HG03064 (cell line): ENCODE measurements around the gene PCDHA11.
"Not testable (repeated sequence)": the region's sequence is repeated elsewhere in the genome, so short reads cannot be mapped to it uniquely, and the experiment has no call there.

Experiments used
- ATAC-seq: cut with Tn5 transposase; IDR thresholded peaks from one replicate; pipeline ENCODE4 v1.9.1; 2021; ENCODE audit warnings: low read depth; ENCODE audit not compliant: unreplicated experiment

Gene PCDHA11

DNA sequence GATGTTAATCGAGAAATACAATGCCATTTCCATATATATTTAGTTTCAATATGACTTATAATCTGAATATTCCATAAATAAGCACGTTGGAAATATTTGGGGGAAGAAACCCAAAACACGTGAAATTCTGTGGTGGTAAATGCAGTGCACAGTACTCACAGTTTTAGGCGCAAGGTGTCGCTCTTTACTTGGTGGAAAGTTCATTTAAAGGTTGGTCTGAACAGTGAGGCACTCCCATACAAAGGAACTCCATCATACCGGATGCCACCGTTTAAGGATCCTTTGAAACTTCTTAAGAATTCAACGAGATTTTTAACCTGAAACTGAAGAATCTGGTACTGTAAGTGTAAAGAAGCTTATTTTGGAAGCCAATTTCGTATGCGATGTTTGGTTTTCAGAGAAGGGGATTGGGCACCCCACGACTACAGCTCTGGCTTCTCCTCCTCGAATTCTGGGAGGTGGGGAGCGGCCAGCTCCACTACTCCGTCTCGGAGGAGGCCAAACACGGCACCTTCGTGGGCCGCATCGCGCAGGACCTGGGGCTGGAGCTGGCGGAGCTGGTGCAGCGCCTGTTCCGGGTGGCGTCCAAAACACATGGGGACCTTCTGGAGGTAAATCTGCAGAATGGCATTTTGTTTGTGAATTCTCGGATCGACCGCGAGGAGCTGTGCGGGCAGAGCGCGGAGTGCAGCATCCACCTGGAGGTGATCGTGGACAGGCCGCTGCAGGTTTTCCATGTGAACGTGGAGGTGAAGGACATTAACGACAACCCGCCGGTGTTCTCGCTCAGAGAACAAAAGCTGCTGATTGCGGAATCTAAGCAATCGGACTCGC is at the start of gene PCDHA11:
Gene PCDHA11 (plus strand): TSS at position 237 of the 834 bp plus-strand sequence. CDS start 147 bp downstream, at position 384.
- no peak for ATAC-seq

GRCh38 chr5:140821375-140822280 is 47.1 kb upstream of the PCDHA11 start, which contains the start of gene PCDHA5:
PCDHA5 (plus strand) TSS chr5:140821613.
- no peak for ATAC-seq

GRCh38 chr5:140822281-140822629 is 46.5 kb upstream of the PCDHA11 start:
- no peak for ATAC-seq

- ATAC-seq, result not testable (repeated sequence)
Measured at GRCh38 chr5:140822969-140823368, 45.8 kb upstream of the PCDHA11 start.

DNA sequence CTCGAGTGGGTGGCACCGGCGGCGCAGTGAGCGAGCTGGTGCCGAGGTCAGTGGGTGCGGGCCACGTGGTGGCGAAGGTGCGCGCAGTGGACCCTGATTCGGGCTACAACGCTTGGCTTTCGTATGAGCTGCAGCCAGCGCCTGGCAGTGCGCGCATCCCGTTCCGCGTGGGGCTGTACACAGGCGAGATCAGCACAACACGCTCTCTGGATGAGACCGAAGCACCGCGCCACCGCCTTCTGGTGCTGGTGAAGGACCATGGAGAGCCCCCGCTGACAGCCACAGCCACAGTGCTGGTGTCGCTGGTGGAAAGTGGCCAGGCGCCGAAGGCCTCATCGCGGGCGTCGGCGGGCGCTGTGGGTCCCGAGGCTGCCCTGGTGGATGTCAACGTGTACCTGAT is 45.3 kb upstream of the PCDHA11 start:
- ATAC-seq, result no peak

GRCh38 chr5:140827704-140828361 is 40.9 kb upstream of the PCDHA11 start, which contains the start of gene PCDHA6:
PCDHA6 (plus strand) TSS chr5:140827960; CDS start chr5:140828092, 132 bp downstream.
- no peak for ATAC-seq

GRCh38 chr5:140828362-140828737 is 40.4 kb upstream of the PCDHA11 start:
- ATAC-seq, result no peak

DNA sequence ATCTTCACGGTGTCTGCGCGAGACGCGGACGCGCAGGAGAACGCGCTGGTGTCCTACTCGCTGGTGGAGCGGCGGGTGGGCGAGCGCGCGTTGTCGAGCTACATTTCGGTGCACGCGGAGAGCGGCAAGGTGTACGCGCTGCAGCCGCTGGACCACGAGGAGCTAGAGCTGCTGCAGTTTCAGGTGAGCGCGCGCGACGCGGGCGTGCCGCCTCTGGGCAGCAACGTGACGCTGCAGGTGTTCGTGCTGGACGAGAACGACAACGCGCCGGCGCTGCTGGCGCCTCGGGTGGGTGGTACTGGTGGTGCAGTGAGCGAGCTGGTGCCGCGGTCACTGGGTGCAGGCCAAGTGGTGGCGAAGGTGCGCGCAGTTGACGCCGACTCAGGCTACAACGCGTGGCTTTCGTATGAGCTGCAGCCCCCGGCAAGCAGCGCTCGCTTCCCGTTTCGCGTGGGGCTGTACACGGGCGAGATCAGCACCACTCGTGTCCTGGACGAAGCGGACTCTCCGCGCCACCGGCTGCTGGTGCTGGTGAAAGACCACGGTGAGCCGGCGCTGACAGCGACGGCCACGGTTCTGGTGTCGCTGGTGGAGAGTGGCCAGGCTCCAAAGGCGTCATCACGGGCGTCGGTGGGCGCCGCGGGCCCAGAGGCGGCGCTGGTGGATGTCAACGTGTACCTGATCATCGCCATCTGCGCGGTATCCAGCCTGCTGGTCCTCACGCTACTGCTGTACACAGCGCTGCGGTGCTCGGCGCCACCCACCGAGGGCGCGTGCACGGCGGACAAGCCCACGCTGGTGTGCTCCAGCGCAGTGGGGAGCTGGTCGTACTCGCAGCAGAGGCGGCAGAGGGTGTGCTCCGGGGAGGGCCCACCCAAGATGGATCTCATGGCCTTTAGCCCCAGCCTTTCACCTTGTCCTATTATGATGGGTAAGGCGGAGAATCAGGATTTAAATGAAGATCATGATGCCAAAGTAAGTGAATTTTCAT is 39.0 kb upstream of the PCDHA11 start:
- not testable (repeated sequence) for ATAC-seq

DNA sequence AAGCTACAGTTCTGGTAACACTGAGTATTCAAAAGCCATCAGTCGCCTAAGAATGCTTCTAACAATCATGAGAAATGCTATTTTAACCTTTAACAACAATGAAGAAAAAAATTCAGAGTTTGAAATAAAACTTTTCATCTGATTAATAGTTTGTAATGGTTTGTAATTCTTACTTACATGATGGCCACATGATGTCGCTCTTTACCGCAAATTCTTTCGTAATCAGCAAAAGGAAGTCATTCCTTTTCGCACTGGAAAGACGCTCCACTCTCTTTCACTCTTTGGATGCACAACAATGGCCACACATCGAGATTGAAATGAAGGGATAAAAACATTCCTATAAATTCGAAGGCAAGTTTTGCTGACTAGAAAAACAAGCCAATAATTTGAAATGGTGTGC is 34.8 kb upstream of the PCDHA11 start, which contains the start of gene PCDHA7:
Gene PCDHA7 (plus strand): TSS at position 277 of the 400 bp plus-strand sequence. CDS start 115 bp downstream, at position 392.
- ATAC-seq, result no peak

- not testable (repeated sequence) for ATAC-seq
Measured at GRCh38 chr5:140834439-140835008, 34.2 kb upstream of the PCDHA11 start.

DNA sequence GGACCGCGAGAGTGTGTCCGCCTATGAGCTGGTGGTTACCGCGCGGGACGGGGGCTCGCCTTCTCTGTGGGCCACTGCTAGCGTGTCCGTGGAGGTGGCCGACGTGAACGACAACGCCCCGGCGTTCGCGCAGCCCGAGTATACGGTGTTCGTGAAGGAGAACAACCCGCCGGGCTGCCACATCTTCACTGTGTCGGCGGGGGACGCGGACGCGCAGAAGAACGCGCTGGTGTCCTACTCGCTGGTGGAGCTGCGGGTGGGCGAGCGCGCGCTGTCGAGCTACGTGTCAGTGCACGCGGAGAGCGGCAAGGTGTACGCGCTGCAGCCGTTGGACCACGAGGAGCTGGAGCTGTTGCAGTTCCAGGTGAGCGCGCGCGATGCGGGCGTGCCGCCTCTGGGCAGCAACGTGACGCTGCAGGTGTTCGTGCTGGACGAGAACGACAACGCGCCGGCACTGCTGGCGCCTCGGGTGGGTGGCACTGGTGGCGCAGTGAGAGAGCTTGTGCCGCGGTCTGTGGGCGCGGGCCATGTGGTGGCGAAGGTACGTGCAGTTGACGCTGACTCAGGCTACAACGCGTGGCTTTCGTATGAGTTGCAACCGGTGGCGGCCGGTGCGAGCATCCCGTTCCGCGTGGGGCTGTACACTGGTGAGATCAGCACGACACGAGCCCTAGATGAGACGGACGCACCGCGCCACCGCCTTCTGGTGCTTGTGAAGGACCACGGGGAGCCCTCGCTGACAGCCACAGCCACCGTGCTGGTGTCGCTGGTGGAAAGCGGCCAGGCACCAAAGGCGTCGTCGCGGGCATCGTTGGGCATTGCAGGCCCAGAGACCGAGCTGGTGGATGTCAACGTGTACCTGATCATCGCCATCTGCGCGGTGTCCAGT is 32.9 kb upstream of the PCDHA11 start:
- no peak for ATAC-seq

GRCh38 chr5:140840978-140841962 is 27.5 kb upstream of the PCDHA11 start, which contains the start of gene PCDHA8:
PCDHA8 (plus strand) TSS chr5:140841187; CDS start chr5:140841322, 135 bp downstream.
- ATAC-seq, result no peak

- ATAC-seq, result no peak
Measured at GRCh38 chr5:140842798-140843733, 25.7 kb upstream of the PCDHA11 start.

GRCh38 chr5:140848139-140849102 is 20.3 kb upstream of the PCDHA11 start, which contains the start of gene PCDHA9:
PCDHA9 (plus strand) TSS chr5:140848382; CDS start chr5:140848496, 114 bp downstream.
- not testable (repeated sequence) for ATAC-seq
